Hematopoietic multipotent progenitor cell treated with erythropoietin and hydrocortisone succinate and interleukin-3 and kit ligand, for 17 days (in vitro differentiated cells): Measurements from ENCODE around the gene GCH1.
"Not testable (repeated sequence)": the region's sequence is repeated elsewhere in the genome, so short reads cannot be mapped to it uniquely, and the experiment has no call there.

Experiments
- DNase-seq: peaks from one replicate; pipeline ENCODE4 v3.0.0-alpha.2; 2015; ENCODE audit warnings: low spot score

The GCH1 gene

DNA sequence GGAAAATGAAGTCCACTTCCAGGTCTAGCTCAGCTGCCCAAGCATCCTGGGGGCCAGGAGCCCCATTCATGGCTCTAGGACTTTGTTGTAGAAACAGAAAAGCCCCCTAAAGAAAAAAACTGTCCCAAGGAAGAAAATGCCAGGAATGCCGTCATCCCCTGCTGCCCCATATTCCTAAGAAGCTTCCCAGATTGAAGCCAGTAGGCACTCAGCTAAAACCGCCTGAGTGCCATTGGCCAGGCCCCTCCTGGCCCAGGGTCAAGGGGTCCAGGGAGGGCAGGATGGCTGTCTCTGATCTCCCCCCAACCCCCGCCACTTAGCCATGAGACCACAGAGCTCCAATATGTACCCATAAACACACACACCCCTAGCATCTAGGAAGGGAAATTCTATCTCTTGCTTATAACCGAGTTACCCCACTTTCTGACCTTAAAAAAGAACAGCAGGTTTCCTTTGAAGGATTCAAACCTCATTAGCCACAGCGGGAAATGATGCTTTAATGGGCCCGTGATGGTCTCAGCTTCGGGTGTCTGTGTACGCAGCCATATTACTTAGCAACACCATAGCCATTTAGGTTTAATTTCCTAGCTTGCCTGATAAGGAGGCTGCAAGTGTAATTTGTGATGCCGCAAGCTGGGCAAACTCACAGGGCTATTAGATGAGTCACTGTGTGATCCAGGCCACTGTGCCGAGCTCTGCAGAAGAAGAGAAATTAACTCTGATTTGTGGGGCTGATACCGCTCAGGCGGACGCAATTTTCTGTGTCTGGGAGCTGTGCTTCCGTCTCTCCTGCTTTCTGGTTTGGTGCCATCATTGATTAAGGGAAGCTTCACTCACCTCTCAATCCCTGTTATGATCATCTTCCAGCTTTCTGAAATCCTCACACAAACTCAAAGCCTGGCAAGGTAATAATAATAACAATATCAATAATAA lies 84.2 kb downstream of the GCH1 start:
- DNase-seq, result no peak

DNA sequence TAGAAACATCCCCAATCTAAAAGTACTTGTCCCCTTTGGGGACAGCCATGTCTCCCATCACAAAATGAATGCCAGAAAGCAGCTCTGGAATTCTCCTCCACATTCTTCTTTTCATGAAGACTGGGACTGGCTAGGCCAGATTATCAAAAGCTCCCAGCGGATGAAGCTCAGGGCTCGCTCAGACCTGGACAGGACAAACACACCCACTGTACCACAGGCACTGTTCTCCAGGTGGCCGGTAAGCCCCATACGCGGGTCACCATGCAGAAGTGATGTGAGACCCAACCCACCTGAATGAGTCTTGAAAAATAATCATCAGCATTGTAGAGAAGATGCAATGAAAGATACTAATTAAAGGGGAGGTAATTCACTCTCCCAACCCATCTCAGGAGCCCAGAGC lies 85.1 kb downstream of the GCH1 start:
- no peak for DNase-seq

DNA sequence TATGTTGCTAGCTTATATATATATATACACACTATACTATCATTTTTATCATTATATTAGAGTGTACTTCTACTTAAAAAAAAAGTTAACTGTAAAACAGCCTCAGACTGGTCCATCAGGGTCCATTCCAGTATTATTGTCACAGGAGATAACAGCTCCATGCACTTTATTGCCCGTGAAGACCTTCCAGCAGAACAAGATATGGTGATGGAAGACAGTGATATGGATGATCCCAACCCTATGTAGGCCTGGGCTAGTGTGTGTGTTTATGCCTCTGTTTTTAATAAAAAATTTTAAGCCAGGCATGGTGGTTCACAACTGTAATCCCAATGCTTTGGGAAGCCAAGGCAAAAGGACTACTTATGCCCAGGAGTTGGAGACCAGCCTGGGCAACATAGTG lies 86.2 kb downstream of the GCH1 start:
- DNase-seq, result no peak

- DNase-seq, result no peak
These were observed 87.1 kb downstream of the GCH1 start for GRCh38 chr14:54815515-54815914.

DNA sequence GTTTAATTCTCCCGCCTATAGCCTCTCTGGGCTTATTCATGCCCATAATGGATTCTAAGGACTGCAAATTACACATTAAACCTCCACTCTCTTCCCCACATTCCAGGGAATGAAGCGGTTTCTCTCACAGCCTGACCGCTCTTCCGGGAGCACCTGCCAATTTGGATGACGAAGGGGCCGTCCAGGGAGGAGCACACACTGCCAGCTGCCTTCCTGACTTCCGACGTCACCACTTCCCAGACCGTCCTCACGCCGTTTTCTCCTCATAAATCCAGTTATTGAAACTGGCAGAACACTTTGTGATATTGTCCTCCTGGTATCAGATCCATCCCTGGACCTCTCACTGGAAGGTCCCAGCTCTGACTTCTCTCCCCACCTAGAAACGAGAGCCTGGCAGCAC lies 87.6 kb downstream of the GCH1 start:
- DNase-seq, result no peak

GRCh38 chr14:54814076-54814475 lies 88.5 kb downstream of the GCH1 start:
- DNase-seq, result no peak

GRCh38 chr14:54813081-54813480 lies 89.5 kb downstream of the GCH1 start:
- no peak for DNase-seq

DNA sequence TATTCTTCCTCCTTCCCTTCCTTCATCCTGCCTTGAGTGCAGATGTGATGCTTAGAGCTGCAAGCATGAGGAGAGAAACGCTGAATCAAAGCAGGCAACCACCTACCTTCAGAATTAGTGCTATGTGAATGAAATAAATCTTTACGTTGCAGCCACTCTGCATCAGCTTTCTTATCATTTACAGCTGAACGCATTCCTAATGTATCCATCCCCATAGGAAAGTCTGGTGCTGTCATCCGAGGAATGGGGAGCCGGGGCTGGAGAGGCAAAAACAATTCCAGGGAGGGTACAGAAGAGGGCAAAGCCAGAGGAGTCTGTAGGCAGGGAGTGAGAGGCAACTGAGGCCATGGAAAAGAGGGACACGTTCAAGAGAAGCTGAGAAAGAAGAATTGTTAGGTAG lies 90.0 kb downstream of the GCH1 start:
- no peak for DNase-seq

GRCh38 chr14:54809767-54810166 lies 92.9 kb downstream of the GCH1 start:
- no peak for DNase-seq

DNA sequence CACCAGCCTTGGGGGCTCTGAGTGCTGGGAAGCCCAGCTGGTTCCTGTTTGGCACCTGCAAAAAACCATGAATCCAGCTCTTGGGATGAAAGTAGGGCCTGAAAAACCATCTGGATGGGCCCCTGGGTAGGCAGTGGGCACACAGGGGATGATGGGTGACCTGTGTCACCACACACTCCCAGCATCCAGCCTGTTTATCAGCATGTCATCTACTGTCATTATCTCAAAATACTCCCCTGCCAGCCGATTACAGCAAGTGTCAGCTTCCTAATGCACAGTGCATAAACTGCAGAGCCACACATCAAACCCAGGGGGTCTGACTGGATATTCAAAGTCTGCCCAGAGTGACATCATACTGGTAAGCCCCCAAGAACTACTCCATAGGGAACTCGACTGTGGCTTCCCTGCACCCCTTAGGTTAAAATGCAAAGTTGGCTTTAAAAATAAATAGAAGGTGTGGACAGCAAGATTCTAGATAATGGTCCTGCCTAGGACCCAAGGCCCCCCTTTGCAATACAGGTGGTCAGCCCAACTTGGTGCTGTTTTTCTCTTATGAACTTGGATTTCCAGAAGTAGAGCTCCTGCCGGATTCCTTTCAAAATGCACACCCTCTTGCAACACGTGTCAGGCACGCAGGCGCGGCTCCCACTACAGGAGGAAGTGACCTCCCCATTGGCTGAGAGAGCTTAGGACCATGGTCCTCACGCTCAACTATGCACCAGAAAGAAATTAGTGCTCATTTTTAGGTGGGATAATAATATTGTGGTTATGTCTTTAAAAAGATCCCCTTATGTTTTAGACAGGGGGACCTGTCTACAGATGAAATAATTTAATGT lies 94.1 kb downstream of the GCH1 start:
- no peak for DNase-seq

DNA sequence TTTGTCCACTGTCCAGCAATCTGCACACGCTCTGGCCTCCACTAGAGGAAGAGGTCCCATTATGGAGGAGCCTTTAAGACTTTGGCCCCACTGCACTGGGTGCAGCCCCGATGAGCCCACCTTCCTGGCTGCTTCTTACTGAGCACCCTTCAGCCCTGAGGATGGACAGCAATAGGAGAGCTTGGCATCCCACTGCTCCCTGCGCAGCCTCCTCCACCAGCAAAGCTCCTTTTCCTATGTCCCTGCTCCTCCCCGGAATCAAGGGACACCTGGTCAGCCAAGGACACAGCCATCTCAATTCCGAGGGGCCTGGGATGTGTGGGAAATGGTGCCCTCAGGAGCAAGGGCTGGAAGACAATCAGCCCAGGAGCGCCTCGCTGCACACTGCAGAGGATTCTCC lies 94.7 kb downstream of the GCH1 start:
- no peak for DNase-seq

DNA sequence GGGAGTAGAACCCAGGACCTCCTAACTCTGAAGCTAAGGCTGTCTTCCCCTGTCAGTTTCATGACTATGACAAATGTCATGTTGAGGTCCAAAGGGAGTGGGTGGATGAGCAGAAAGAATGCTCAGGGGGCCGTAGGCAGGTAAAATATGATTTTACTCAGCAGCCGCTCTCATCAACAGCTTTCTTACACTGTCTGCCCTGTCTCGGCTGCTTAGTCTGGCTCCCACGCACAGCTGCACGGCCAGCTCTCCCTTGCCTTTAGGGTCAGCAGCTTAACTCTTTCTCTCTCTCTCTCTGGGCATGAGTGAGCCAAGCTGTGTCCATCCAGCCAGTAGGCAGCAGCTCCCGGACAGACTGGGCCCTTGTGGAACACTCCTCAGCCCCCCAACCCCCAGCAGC lies 95.2 kb downstream of the GCH1 start:
- no peak for DNase-seq

- DNase-seq, result no peak
These were observed 96.0 kb downstream of the GCH1 start for GRCh38 chr14:54806616-54807015.

DNA sequence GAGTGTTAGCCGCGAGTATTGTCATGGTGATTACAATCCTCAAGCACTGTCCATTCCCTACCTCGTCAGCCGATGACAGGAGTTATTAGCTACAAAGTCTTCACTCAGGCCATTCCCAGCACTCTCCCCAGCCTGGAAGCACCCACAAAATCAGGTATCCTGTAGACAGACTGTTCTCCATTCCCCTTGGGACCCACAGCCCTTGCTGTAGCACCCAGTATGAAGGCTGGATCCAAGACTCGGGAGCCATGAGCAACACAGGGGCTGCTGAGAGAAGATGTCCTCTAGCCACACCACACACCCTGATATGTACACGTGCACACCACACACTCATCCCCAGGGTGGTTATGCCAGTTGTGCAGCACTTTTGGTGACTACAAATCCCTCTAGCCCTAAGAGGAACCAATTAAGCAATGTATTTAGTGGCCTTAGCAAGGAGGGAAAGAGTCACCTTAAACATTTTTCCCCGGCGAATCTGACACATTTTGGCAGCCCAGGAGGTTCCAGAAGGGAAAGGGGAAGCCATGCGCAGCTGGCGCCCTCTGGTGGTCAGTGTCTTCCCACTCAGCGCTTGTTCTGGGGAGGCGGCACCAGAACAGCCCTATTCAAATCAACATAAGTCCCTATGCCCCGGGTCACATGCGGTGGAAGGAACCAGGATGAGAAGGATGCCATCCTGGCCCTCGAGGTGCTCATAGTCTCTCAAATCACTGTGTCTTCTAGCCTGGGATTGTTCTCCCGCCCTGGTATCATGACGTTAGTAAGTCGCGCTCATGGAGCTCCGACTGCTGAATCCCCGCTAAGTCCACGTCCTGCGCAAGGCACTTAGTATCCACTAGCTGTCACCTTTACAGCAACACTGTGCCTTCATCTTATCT lies 96.9 kb downstream of the GCH1 start:
- peak; percentile 60 for DNase-seq

- no peak for DNase-seq
These were observed 97.6 kb downstream of the GCH1 start for GRCh38 chr14:54805070-54805444.

- DNase-seq, result no peak
These were observed 98.0 kb downstream of the GCH1 start for GRCh38 chr14:54804538-54805041.

DNA sequence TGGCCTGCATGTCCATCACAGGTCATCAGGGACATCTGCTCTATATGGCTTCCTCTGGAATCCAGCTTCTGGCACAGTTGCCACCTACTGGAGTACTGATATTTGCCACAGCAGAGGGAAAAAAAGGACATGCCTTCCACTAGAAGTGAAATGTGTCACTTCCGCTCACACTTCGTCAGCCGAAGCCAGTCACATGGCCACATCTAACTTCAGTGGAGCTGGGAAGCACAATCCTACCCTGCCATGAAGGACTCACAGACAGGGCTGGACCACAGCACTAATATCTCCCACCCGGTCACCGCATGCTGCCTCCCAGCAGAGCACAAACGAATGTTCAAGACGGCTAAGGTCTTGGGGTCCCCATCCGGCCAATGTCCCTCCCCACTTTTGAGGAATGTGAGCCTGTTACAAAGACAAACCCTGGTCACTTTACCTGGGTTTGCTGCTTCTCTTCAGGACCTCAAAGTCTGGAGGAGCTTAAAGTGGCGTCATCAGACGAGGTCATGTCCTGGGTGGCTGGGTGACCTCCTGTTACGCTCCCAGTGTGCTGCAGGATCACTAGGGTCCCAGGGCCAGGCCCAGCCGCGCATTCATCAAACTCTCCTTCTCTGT lies 98.6 kb downstream of the GCH1 start:
- no peak for DNase-seq

GRCh38 chr14:54803396-54803795 lies 99.2 kb downstream of the GCH1 start:
- no peak for DNase-seq

- not testable (repeated sequence) for DNase-seq
These were observed 101.1 kb downstream of the GCH1 start for GRCh38 chr14:54801482-54801881.

DNA sequence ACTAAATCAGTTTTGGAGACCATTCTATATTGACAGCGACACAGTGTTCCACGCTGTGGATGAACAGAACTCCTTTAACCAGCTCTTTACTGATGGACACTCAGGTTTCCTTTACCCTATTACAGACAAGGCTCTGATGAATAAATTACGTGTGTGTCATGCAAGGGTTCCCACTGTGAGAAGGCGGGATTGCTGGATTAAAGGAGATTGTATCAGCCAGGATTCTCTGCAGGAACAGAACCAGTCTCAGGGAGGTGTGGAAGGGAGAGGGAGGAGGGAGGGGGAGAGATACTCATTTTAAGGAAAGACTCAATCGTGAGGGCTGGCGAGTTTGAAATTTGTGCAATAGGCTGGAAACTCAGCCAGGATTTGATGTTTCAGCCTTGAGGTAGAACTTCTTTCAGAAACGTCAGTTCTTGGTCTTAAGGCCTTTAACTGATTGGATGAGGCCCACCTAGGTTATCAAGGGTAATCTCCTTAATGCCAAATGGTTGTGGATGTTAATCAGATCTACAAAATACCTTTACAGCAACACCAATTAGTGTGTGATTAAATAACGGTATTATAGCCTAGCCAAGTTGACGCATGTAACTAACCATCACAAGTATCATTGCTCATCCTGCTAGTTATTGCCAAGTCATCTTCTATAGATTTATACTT lies 104.0 kb downstream of the GCH1 start:
- DNase-seq, result no peak

- DNase-seq, result no peak
These were observed 104.6 kb downstream of the GCH1 start for GRCh38 chr14:54797986-54798385.
